Loucy (cell line): Measurements from ENCODE around the gene TP63.

Experiments
- EZH2phosphoT487 ChIP-seq: fragments of 200-600 bp; IDR thresholded peaks from 2 replicates; pipeline ENCODE4 v1.6.1; 2018; ENCODE audit warnings: antibody characterized with exemption, mild to moderate bottlenecking, moderate library complexity, borderline replicate concordance
- TF ChIP-seq, protein P1 (sequence below): fragments of 200-600 bp; sonication (generic); conservative IDR thresholded peaks from 2 replicates; pipeline ENCODE4 v1.5.1; 2014; ENCODE audit warnings: mild to moderate bottlenecking, antibody characterized with exemption, low read length

DNA sequence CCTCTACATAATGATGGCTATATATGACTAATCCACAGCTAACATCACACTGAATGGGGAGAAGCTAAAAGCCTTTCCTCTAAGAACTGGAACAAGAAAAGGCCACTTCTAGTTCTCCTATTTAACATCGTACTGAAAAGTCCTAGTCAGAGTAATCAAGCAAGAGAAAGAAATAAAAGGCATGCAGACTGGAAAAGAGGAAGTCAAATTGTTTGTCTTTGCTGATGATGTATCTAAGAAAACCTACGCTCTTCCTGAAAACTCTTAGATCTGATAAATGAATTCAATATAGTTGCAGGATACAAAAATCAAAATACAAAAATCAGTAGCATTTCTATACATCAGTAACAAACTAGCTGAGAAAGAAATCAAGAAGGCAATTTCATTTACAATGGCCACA, 116.9 kb downstream of the TP63 start:
- TF ChIP-seq, protein P1, sequence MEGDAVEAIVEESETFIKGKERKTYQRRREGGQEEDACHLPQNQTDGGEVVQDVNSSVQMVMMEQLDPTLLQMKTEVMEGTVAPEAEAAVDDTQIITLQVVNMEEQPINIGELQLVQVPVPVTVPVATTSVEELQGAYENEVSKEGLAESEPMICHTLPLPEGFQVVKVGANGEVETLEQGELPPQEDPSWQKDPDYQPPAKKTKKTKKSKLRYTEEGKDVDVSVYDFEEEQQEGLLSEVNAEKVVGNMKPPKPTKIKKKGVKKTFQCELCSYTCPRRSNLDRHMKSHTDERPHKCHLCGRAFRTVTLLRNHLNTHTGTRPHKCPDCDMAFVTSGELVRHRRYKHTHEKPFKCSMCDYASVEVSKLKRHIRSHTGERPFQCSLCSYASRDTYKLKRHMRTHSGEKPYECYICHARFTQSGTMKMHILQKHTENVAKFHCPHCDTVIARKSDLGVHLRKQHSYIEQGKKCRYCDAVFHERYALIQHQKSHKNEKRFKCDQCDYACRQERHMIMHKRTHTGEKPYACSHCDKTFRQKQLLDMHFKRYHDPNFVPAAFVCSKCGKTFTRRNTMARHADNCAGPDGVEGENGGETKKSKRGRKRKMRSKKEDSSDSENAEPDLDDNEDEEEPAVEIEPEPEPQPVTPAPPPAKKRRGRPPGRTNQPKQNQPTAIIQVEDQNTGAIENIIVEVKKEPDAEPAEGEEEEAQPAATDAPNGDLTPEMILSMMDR, result no peak
- TF ChIP-seq EZH2phosphoT487, result no peak
